OCI-LY3 (cell line): ENCODE data around the gene UNKL.

ENCODE experiments used
- CTCF ChIP-seq: fragments of 200-600, 300-600 bp; sonication (generic); IDR thresholded peaks from 2 replicates; pipeline ENCODE4 v1.5.1; 2014; ENCODE audit warnings: antibody characterized with exemption, low read length, low read depth
- EZH2phosphoT487 ChIP-seq: fragments of 200-600 bp; shearing (Covaris generic); IDR thresholded peaks from 2 replicates; pipeline ENCODE4 v1.6.1; 2018; ENCODE audit warnings: antibody characterized with exemption, mixed run types, low read depth

GRCh38 chr16:1433756-1434155 is 19.3 kb upstream of the UNKL start:
- TF ChIP-seq CTCF: no peak
- TF ChIP-seq EZH2phosphoT487: no peak
